CD14-positive monocyte (primary cell): ENCODE results near the gene RIC3. TPM values are rescaled to one million over a fixed set of nuclear protein-coding genes. Genes with fewer than 3 reads are reported as not detected.

ENCODE experiments used
- DNase-seq, 3 donors: peaks; one replicate each; pipeline ENCODE4 v3.0.0-alpha.2; 2011 to 2022
- H2AFZ ChIP-seq: 2 replicates; pipeline ENCODE4 v1.6.0; 2012; ENCODE audit warnings: mild to moderate bottlenecking, low read depth, low read length, inconsistent platforms; ENCODE audit not compliant: insufficient read depth, poor library complexity, severe bottlenecking
- H3K27ac ChIP-seq, 2 donors: 1 replicate in 1 of 2; 2 replicates in 1 of 2; pipeline ENCODE4 v1.5.1; 2012 to 2013; ENCODE audit warnings: low read length in 2 of 2, control low read depth in 1 of 2, inconsistent platforms in 1 of 2, low read depth in 1 of 2, mild to moderate bottlenecking in 1 of 2
- H3K27me3 ChIP-seq, 2 donors: one replicate each; pipeline versions ENCODE4 v1.6.0 to v1.6.1; 2011 to 2013; ENCODE audit warnings: low read length in 2 of 2; ENCODE audit not compliant: control insufficient read depth in 2 of 2, insufficient read depth in 2 of 2
- H3K36me3 ChIP-seq, 2 donors: replicated peaks in 1 of 2; 1 replicate in 1 of 2; 2 replicates in 1 of 2; pipeline versions ENCODE4 v1.5.1 to v1.6.1; 2012 to 2013; ENCODE audit warnings: low read length in 2 of 2, control low read depth in 1 of 2, inconsistent platforms in 1 of 2, mild to moderate bottlenecking in 1 of 2; ENCODE audit not compliant: insufficient read depth in 2 of 2, control insufficient read depth in 1 of 2
- H3K4me1 ChIP-seq, 2 donors: 1 replicate in 1 of 2; 2 replicates in 1 of 2; pipeline versions ENCODE4 v1.5.1 to v1.6.1; 2012 to 2013; ENCODE audit warnings: low read length in 2 of 2, control low read depth in 1 of 2, inconsistent platforms in 1 of 2, mild to moderate bottlenecking in 1 of 2, moderate library complexity in 1 of 2; ENCODE audit not compliant: insufficient read depth in 2 of 2, control insufficient read depth in 1 of 2
- H3K4me2 ChIP-seq: replicated peaks from 2 replicates; pipeline ENCODE3; 2012; ENCODE audit warnings: low read length, moderate library complexity, mild to moderate bottlenecking; ENCODE audit not compliant: poor library complexity, severe bottlenecking; ENCODE audit errors: extremely low read depth
- H3K4me3 ChIP-seq, 3 experiments: fragments of 200-600 bp in 1 of 3; sonication (generic) in 1 of 3; replicated peaks in 1 of 3; 1 replicate in 2 of 3; 2 replicates in 1 of 3; pipeline ENCODE4 v1.5.1; 2011 to 2013; ENCODE audit warnings: low read length in 3 of 3, mild to moderate bottlenecking in 3 of 3, control low read depth in 2 of 3, low read depth in 2 of 3, inconsistent platforms in 1 of 3, moderate library complexity in 1 of 3
- H3K79me2 ChIP-seq: 2 replicates; pipeline ENCODE4 v1.6.0; 2012; ENCODE audit warnings: mild to moderate bottlenecking, control low read depth, inconsistent platforms, low read length, moderate library complexity; ENCODE audit not compliant: insufficient read depth
- H3K9ac ChIP-seq: 2 replicates; pipeline ENCODE4 v1.6.0; 2017; ENCODE audit warnings: low read length, mild to moderate bottlenecking; ENCODE audit not compliant: insufficient read depth, poor library complexity, severe bottlenecking
- H3K9me3 ChIP-seq, 2 donors: replicated peaks in 1 of 2; 1 replicate in 1 of 2; 2 replicates in 1 of 2; pipeline versions ENCODE4 v1.5.1 to v1.6.1; 2012 to 2013; ENCODE audit warnings: low read length in 2 of 2, control low read depth in 1 of 2; ENCODE audit not compliant: control insufficient read depth in 1 of 2, insufficient read depth in 1 of 2
- H4K20me1 ChIP-seq: 2 replicates; pipeline ENCODE4 v1.6.0; 2012; ENCODE audit warnings: mild to moderate bottlenecking, low read length, control low read depth, moderate library complexity; ENCODE audit not compliant: insufficient read depth
- H3K27ac Mint-ChIP-seq, 7 donors: one replicate each; pipeline ENCODE4 v1.8.0; 2020; ENCODE audit warnings: mild to moderate bottlenecking in 7 of 7, mixed read lengths in 7 of 7, moderate library complexity in 6 of 7, inconsistent platforms in 2 of 7
- H3K27me3 Mint-ChIP-seq, 3 donors: one replicate each; pipeline ENCODE4 v1.8.0; 2021 to 2022; ENCODE audit warnings: low read depth in 3 of 3, mild to moderate bottlenecking in 3 of 3, mixed read lengths in 3 of 3, moderate library complexity in 3 of 3, inconsistent platforms in 1 of 3
- H3K36me3 Mint-ChIP-seq, 2 donors: one replicate each; pipeline ENCODE4 v1.8.0; 2020; ENCODE audit warnings: mixed read lengths in 2 of 2, inconsistent platforms in 1 of 2, mild to moderate bottlenecking in 1 of 2
- H3K4me1 Mint-ChIP-seq: one replicate; pipeline ENCODE4 v1.8.0; 2020; ENCODE audit warnings: mild to moderate bottlenecking, mixed read lengths
- H3K4me3 Mint-ChIP-seq, 2 donors: one replicate each; pipeline ENCODE4 v1.8.0; 2020; ENCODE audit warnings: mild to moderate bottlenecking in 2 of 2, mixed read lengths in 2 of 2, moderate library complexity in 1 of 2
- H3K9me3 Mint-ChIP-seq, 7 donors: one replicate each; pipeline ENCODE4 v1.8.0; 2020 to 2022; ENCODE audit warnings: mixed read lengths in 7 of 7, mild to moderate bottlenecking in 6 of 7, moderate library complexity in 6 of 7, inconsistent platforms in 2 of 7
- CTCF ChIP-seq: fragments of 200-600 bp; IDR thresholded peaks from one replicate; pipeline ENCODE4 v1.8.0; 2022; ENCODE audit warnings: antibody characterized with exemption, mild to moderate bottlenecking
- WGBS: methylation state at CpG from one replicate; pipeline ENCODE4 v1.1.5; 2013; ENCODE audit warnings: missing lambda C conversion rate; ENCODE audit not compliant: insufficient coverage; 5-methylcytosine and 5-hydroxymethylcytosine counted together
- intact Hi-C, 2 donors: fragments of 100-400 bp; cut with micrococcal nuclease; formaldehyde crosslinking; loops; one replicate each; pipeline versions ENCODE4 v1.15.0 to v1.15.1; 2023
- polyA plus RNA-seq, 3 donors: library from polyadenylated mRNA; depleted of rRNA in 1 of 3; unstranded in 2 of 3; stranded (reverse) in 1 of 3; fragments of 300-500 nt in 2 of 3; fragments of >200 nt in 1 of 3; fragmentation: Illumina TruSeq in 2 of 3; gene quantifications; 1 replicate in 2 of 3; 2 replicates in 1 of 3; pipeline ENCODE4 v1.2.3, GENCODE V29; 2012 to 2021

Gene RIC3
- polyA plus RNA-seq, 3 donors, result 0.17 TPM; not detected in 2

GRCh38 chr11:8105666-8106065 lies 63.2 kb downstream of the RIC3 start:
- H3K27ac Mint-ChIP-seq, result no peak overlapping the region
- 86% methylated on average over 1 of the region's 3 CpGs for WGBS
- no peaks in the 10 kb centered on the region for H3K36me3 Mint-ChIP-seq

GRCh38 chr11:8105133-8105532 lies 63.7 kb downstream of the RIC3 start:
- Mint-ChIP-seq H3K36me3 (no peaks in the 10 kb centered on the region), H3K27ac (no peak overlapping the region)
- intact Hi-C loops, result no loop called here

More at GRCh38 chr11:8105666-8106065, 63.2 kb downstream of the RIC3 start:
- Mint-ChIP-seq H3K4me1 (no peaks in the 10 kb centered on the region), H3K9me3 (no peaks in the 10 kb centered on the region), H3K27me3 (peaks cover 0 to 2% (median 0%) of the 10 kb centered on the region in 3 donors), H3K4me3 (no peak overlapping the region)
- Histone ChIP-seq H2AFZ (no peak overlapping the region), H4K20me1 (no peaks in the 10 kb centered on the region), H3K9me3 (no peaks in the 10 kb centered on the region), H3K27ac (no peak overlapping the region), H3K79me2 (no peaks in the 10 kb centered on the region), H3K4me1 (no peaks in the 10 kb centered on the region), H3K27me3 (no peaks in the 10 kb centered on the region), H3K4me2 (no peak overlapping the region), H3K36me3 (no peaks in the 10 kb centered on the region), H3K4me3 (no peak overlapping the region), H3K9ac (no peak overlapping the region)
- intact Hi-C loops, result no loop called here
- DNase-seq, result no peak
- TF ChIP-seq CTCF, result no peak

More at GRCh38 chr11:8105133-8105532, 63.7 kb downstream of the RIC3 start:
- Histone ChIP-seq H3K4me1 (no peaks in the 10 kb centered on the region), H3K9ac (no peak overlapping the region), H3K36me3 (no peaks in the 10 kb centered on the region), H3K9me3 (no peaks in the 10 kb centered on the region), H3K27ac (no peak overlapping the region), H2AFZ (no peak overlapping the region), H3K27me3 (no peaks in the 10 kb centered on the region), H4K20me1 (no peaks in the 10 kb centered on the region), H3K4me3 (no peak overlapping the region), H3K4me2 (no peak overlapping the region), H3K79me2 (no peaks in the 10 kb centered on the region)
- Mint-ChIP-seq H3K4me1 (no peaks in the 10 kb centered on the region), H3K27me3 (peaks cover 0 to 2% (median 0%) of the 10 kb centered on the region in 3 donors), H3K4me3 (no peak overlapping the region), H3K9me3 (no peaks in the 10 kb centered on the region)
- 90% methylated on average over 3 of the region's 4 CpGs for WGBS
- DNase-seq, result no peak
- TF ChIP-seq CTCF, result no peak
